H9 (cell line): ENCODE results near the gene PRKAG1. TPM values are rescaled to one million over a fixed set of nuclear protein-coding genes. Genes with fewer than 3 reads are reported as not detected.

Experiments used
- DNase-seq: peaks from one replicate; pipeline ENCODE4 v3.0.0-alpha.2; 2017
- H2AFZ ChIP-seq: one replicate; pipeline ENCODE4 v1.6.1; 2013; ENCODE audit warnings: mild to moderate bottlenecking, low read length, control low read depth, moderate library complexity
- H2AK5ac ChIP-seq: 2 replicates; pipeline ENCODE4 v1.6.1; 2013; ENCODE audit warnings: low read length, control low read depth, mixed read lengths; ENCODE audit not compliant: insufficient read length
- H2BK120ac ChIP-seq: one replicate; pipeline ENCODE4 v1.6.1; 2013; ENCODE audit warnings: low read depth, mild to moderate bottlenecking, low read length, control low read depth, inconsistent platforms; ENCODE audit not compliant: poor library complexity, severe bottlenecking
- H2BK12ac ChIP-seq: 2 replicates; pipeline ENCODE4 v1.6.1; 2013; ENCODE audit warnings: low read length, control low read depth, mixed read lengths, low read depth; ENCODE audit not compliant: insufficient read length
- H2BK15ac ChIP-seq: 2 replicates; pipeline ENCODE4 v1.6.1; 2013; ENCODE audit warnings: low read depth, low read length, control low read depth
- H2BK20ac ChIP-seq: one replicate; pipeline ENCODE4 v1.6.1; 2013; ENCODE audit warnings: low read depth, mild to moderate bottlenecking, low read length, control low read depth, inconsistent platforms; ENCODE audit not compliant: poor library complexity, severe bottlenecking
- H2BK5ac ChIP-seq: 2 replicates; pipeline ENCODE4 v1.6.1; 2013; ENCODE audit warnings: low read length, control low read depth, mixed read lengths; ENCODE audit not compliant: insufficient read length
- H3K14ac ChIP-seq: 2 replicates; pipeline ENCODE4 v1.6.1; 2013; ENCODE audit warnings: low read length, control low read depth; ENCODE audit not compliant: insufficient read depth
- H3K18ac ChIP-seq: 2 replicates; pipeline ENCODE4 v1.6.1; 2013; ENCODE audit warnings: low read depth, mild to moderate bottlenecking, mixed read lengths, low read length, control low read depth; ENCODE audit not compliant: insufficient read length
- H3K23ac ChIP-seq: 2 replicates; pipeline ENCODE4 v1.6.1; 2013; ENCODE audit warnings: low read length, control low read depth, mixed read lengths, low read depth; ENCODE audit not compliant: insufficient read length
- H3K23me2 ChIP-seq: 2 replicates; pipeline ENCODE4 v1.6.1; 2013; ENCODE audit warnings: low read depth, mild to moderate bottlenecking, mixed read lengths, low read length, control low read depth; ENCODE audit not compliant: insufficient read length, poor library complexity, severe bottlenecking
- H3K27ac ChIP-seq: 2 replicates; pipeline ENCODE4 v1.5.1; 2013; ENCODE audit warnings: low read length, control low read depth, mixed read lengths, low read depth; ENCODE audit not compliant: insufficient read length
- H3K27me3 ChIP-seq: 2 replicates; pipeline ENCODE4 v1.6.1; 2013; ENCODE audit warnings: low read length, control low read depth, inconsistent platforms; ENCODE audit not compliant: insufficient read depth
- H3K4ac ChIP-seq: 2 replicates; pipeline ENCODE4 v1.6.1; 2013; ENCODE audit warnings: low read depth, mild to moderate bottlenecking, control low read depth, inconsistent platforms, low read length, moderate library complexity
- H3K4me1 ChIP-seq: 2 replicates; pipeline ENCODE4 v1.6.1; 2013; ENCODE audit warnings: low read length, control low read depth, inconsistent platforms; ENCODE audit not compliant: insufficient read depth
- H3K4me2 ChIP-seq: 2 replicates; pipeline ENCODE4 v1.6.1; 2013; ENCODE audit warnings: low read length, control low read depth, mixed read lengths; ENCODE audit not compliant: insufficient read length, insufficient read depth
- H3K56ac ChIP-seq: 2 replicates; pipeline ENCODE4 v1.6.1; 2013; ENCODE audit warnings: low read depth, mild to moderate bottlenecking, mixed read lengths, low read length, control low read depth; ENCODE audit not compliant: insufficient read length
- H3K79me1 ChIP-seq: 2 replicates; pipeline ENCODE4 v1.6.1; 2013; ENCODE audit warnings: low read depth, mild to moderate bottlenecking, moderate library complexity, low read length, control low read depth, inconsistent platforms; ENCODE audit not compliant: insufficient read depth, poor library complexity, severe bottlenecking
- H3K79me2 ChIP-seq: 2 replicates; pipeline ENCODE4 v1.6.1; 2013; ENCODE audit warnings: low read length, control low read depth, inconsistent platforms; ENCODE audit not compliant: insufficient read depth
- H3K9ac ChIP-seq: 2 replicates; pipeline ENCODE4 v1.6.1; 2013; ENCODE audit warnings: low read length, control low read depth, mixed read lengths; ENCODE audit not compliant: insufficient read length; ENCODE audit errors: extremely low read depth
- H3K9me3 ChIP-seq: one replicate; pipeline ENCODE4 v1.6.1; 2013; ENCODE audit warnings: low read depth, low read length, inconsistent platforms; ENCODE audit not compliant: control insufficient read depth
- H3T11ph ChIP-seq: one replicate; pipeline ENCODE4 v1.6.1; 2013; ENCODE audit warnings: mild to moderate bottlenecking, low read length, control low read depth, inconsistent platforms
- H4K20me1 ChIP-seq: one replicate; pipeline ENCODE4 v1.6.1; 2013; ENCODE audit not compliant: control insufficient read depth, insufficient read length, insufficient read depth
- H4K5ac ChIP-seq: 2 replicates; pipeline ENCODE4 v1.6.1; 2013; ENCODE audit warnings: low read depth, mild to moderate bottlenecking, mixed read lengths, low read length, control low read depth; ENCODE audit not compliant: insufficient read length
- H4K8ac ChIP-seq: replicated peaks from 2 replicates; pipeline ENCODE4 v1.6.1; 2013; ENCODE audit warnings: low read length, control low read depth, mixed read lengths, low read depth; ENCODE audit not compliant: insufficient read length
- H4K91ac ChIP-seq: 2 replicates; pipeline ENCODE4 v1.6.1; 2013; ENCODE audit warnings: low read depth, mild to moderate bottlenecking, moderate library complexity, mixed read lengths, low read length, control low read depth; ENCODE audit not compliant: insufficient read length
- H3K27ac Mint-ChIP-seq, 3 experiments: 2 replicates in 2 of 3; 3 replicates in 1 of 3; pipeline ENCODE4 v1.8.0; 2020 to 2021; ENCODE audit warnings: mixed read lengths in 3 of 3, mild to moderate bottlenecking in 1 of 3, moderate library complexity in 1 of 3
- H3K27me3 Mint-ChIP-seq: 2 replicates; pipeline ENCODE4 v1.8.0; 2021; ENCODE audit warnings: low read depth, mild to moderate bottlenecking, moderate library complexity, mixed read lengths
- H3K36me3 Mint-ChIP-seq, 3 experiments: 2 replicates in 2 of 3; 3 replicates in 1 of 3; pipeline ENCODE4 v1.8.0; 2020 to 2021; ENCODE audit warnings: low read depth in 3 of 3, mixed read lengths in 3 of 3; ENCODE audit not compliant: insufficient read depth in 1 of 3
- H3K4me1 Mint-ChIP-seq, 2 experiments: 2 replicates each; pipeline ENCODE4 v1.8.0; 2020; ENCODE audit warnings: mixed read lengths in 2 of 2
- H3K4me3 Mint-ChIP-seq, 2 experiments: 2 replicates in 1 of 2; 3 replicates in 1 of 2; pipeline ENCODE4 v1.8.0; 2020 to 2021; ENCODE audit warnings: mild to moderate bottlenecking in 2 of 2, mixed read lengths in 2 of 2, moderate library complexity in 1 of 2
- H3K9me3 Mint-ChIP-seq, 2 experiments: 2 replicates in 1 of 2; 3 replicates in 1 of 2; pipeline ENCODE4 v1.8.0; 2020; ENCODE audit warnings: mild to moderate bottlenecking in 2 of 2, mixed read lengths in 2 of 2, moderate library complexity in 1 of 2
- WGBS: extraction: QIAGEN DNeasy Blood & Tissue Kit; methylation state at CpG from one replicate; pipeline ENCODE4 v1.1.7; 2013; ENCODE audit warnings: missing lambda C conversion rate, low lambda C conversion rate, mixed read lengths; ENCODE audit not compliant: insufficient read length; ENCODE audit errors: extremely low coverage; 5-methylcytosine and 5-hydroxymethylcytosine counted together
- total RNA-seq: library from RNA; stranded (reverse); gene quantifications from 2 replicates; pipeline ENCODE4 v1.2.1, GENCODE V29; 2021
- TF ChIP-seq, protein P1 (sequence below): fragments of 200-600 bp; sonication (generic); conservative IDR thresholded peaks from 3 replicates; pipeline ENCODE4 v1.8.0; 2021; ENCODE audit warnings: antibody characterized with exemption, mild to moderate bottlenecking

The PRKAG1 gene
- total RNA-seq, 1 experiment from 2014 or later = 34.8 TPM

DNA sequence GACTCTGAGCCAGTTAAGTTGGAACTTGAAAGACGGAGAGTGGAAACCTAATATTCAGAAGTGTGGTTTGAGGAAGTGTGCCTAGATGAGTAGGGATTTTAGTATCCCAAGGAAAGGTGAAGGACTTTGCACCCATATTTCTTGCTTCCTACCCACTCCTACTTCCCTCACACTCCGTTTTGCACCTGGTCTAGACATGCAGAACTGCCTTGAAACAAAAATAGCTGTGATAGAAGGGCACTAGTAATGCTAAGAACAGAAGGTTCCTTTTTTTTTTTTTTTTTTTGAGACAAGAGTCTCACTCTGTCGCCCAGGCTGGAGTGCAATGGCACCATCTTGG lies 60.6 kb downstream of the PRKAG1 start:
- Histone ChIP-seq H3K4me2 (peak overlapping the region; percentile 95), H3K4ac (no peak overlapping the region), H3K23ac (no peak overlapping the region), H3K23me2 (peaks cover 9% of the 10 kb centered on the region), H2BK20ac (no peak overlapping the region), H3K4me1 (0 out of 2 replicates have a peak, but pooled peaks cover 2% of the 10 kb centered on the region), H3K14ac (no peak overlapping the region), H3T11ph (no peak overlapping the region), H3K18ac (no peak overlapping the region), H3K79me2 (peaks cover 23% of the 10 kb centered on the region; the same call in 1 of the 2 replicates), H3K27me3 (no peaks in the 10 kb centered on the region; the same call in 1 of the 2 replicates), H2BK120ac (no peak overlapping the region), H2BK15ac (no peak overlapping the region), H3K79me1 (no peaks in the 10 kb centered on the region), H4K20me1 (no peaks in the 10 kb centered on the region), H3K56ac (no peak overlapping the region), H3K9me3 (no peaks in the 10 kb centered on the region), H3K9ac (peak overlapping the region; percentile 39), H4K8ac (no peak overlapping the region), H2AK5ac (no peak overlapping the region), H2AFZ (peak overlapping the region; percentile 74), H3K27ac (no peak overlapping the region), H2BK5ac (no peak overlapping the region), H4K91ac (no peak overlapping the region), H4K5ac (no peak overlapping the region), H2BK12ac (no peak overlapping the region)
- H3K9me3 Mint-ChIP-seq = no peaks in the 10 kb centered on the region; a peak in 1 of 5 replicates
- DNase-seq = no peak
- WGBS = no CpG with 5 or more reads among the region's 3 CpGs
- peaks cover 6% of the 10 kb centered on the region for H3K27me3 Mint-ChIP-seq
- peaks cover 7 to 31% (median 16%) of the 10 kb centered on the region in 3 experiments; a peak in 6 of 7 replicates for H3K36me3 Mint-ChIP-seq
- H3K4me1 Mint-ChIP-seq = peaks cover 23 to 24% of the 10 kb centered on the region in 2 experiments
- peak overlapping the region; percentile 97 to 99 for H3K4me3 Mint-ChIP-seq
- TF ChIP-seq, protein P1, sequence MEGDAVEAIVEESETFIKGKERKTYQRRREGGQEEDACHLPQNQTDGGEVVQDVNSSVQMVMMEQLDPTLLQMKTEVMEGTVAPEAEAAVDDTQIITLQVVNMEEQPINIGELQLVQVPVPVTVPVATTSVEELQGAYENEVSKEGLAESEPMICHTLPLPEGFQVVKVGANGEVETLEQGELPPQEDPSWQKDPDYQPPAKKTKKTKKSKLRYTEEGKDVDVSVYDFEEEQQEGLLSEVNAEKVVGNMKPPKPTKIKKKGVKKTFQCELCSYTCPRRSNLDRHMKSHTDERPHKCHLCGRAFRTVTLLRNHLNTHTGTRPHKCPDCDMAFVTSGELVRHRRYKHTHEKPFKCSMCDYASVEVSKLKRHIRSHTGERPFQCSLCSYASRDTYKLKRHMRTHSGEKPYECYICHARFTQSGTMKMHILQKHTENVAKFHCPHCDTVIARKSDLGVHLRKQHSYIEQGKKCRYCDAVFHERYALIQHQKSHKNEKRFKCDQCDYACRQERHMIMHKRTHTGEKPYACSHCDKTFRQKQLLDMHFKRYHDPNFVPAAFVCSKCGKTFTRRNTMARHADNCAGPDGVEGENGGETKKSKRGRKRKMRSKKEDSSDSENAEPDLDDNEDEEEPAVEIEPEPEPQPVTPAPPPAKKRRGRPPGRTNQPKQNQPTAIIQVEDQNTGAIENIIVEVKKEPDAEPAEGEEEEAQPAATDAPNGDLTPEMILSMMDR = no peak
- peak overlapping the region in 2 of 3 experiments; percentile 17 to 99; a peak in 5 of 7 replicates for H3K27ac Mint-ChIP-seq
